HG02642 (cell line): Measurements from ENCODE around the gene MAGEB6B.
"Not testable (repeated sequence)": the region's sequence is repeated elsewhere in the genome, so short reads cannot be mapped to it uniquely, and the experiment has no call there.

Experiments used
- ATAC-seq: cut with Tn5 transposase; IDR thresholded peaks from one replicate; pipeline ENCODE4 v1.9.1; 2021; ENCODE audit warnings: mild to moderate bottlenecking; ENCODE audit not compliant: unreplicated experiment, poor library complexity

MAGEB6B gene, protein sequence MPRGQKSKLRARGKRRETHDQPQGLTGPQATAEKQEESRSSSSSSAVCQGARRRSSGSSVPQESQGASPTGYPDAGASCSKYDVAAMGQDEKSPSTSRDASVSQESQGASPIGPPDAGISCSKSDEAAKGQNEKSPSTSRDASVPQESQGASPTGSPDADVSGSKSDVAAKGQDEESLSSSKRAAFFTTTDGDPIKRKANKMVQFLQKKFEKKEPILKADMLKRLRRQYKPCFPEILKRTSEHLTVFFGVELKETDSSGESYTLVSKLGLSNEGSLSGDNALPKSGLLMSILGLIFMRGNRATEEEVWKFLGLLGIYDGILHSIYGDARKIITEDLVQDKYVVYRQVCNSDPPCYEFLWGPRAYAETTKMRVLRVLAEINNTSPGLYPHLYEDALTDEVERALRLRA

DNA sequence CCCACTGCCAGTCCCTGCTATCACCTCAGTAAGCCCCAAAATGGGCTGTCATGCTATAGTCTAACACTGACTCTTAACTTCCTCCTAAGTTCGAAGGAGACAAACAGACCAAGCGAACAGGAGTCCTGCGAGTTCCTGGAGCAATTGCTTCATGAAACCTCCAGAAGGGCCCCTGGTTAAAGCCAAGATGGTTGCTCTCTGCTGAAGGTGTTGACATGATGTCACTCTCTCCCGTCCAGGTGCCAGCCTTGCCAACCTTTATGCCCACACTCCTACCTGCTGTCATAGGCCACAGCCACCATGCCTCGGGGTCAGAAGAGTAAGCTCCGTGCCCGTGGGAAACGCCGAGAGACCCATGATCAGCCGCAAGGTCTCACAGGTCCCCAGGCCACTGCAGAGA is at the start of gene MAGEB6B:
Gene MAGEB6B, plus strand, starts transcription at position 301 of the 400 bp plus-strand sequence. Its CDS starts 0 bp downstream, at position 301.
- ATAC-seq = no peak

DNA sequence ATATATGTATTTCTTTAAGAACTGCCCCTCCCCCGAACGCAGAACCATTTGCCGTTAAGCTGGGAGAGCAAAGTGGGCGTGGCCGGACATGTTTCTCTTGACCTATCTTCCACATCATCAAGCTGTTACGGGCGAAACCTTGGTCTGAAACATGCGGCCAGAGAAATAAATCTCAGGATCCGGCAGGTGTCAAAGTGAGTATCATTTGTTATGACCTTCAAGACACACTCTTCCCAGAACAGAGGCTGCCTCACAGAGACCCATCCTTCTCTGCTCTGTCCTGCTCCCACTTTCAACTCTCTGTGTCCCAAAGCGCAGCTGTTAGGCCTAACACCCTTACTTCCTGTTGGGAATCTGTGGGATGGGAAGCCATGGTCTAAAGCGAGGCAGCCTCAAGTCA is 22.1 kb upstream of the MAGEB6B start, which contains the start of gene MAGEB18:
Gene MAGEB18, plus strand, starts transcription at position 70 of the 400 bp plus-strand sequence. CDS start 643 bp downstream, outside the sequence.
- ATAC-seq = no peak

DNA sequence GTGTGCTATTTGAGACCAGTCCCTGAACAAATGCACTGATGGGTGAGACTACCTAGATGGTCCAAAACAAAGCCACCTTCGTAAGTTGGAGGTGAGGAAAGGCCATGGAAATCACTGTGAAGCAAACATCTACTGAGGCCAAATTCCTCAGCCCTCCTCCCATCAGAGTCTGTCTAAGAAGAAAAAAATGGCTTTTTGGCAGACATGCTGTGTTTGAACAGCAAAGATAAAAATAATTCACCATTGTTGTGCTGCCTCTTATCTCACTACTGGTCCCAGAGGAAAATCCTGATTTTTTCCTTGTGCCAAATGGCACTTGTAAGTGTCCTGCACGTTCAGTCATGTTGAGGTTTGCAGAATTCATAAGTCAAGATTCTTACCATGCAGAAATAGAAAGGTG is 14.4 kb upstream of the MAGEB6B start:
- ATAC-seq = no peak

DNA sequence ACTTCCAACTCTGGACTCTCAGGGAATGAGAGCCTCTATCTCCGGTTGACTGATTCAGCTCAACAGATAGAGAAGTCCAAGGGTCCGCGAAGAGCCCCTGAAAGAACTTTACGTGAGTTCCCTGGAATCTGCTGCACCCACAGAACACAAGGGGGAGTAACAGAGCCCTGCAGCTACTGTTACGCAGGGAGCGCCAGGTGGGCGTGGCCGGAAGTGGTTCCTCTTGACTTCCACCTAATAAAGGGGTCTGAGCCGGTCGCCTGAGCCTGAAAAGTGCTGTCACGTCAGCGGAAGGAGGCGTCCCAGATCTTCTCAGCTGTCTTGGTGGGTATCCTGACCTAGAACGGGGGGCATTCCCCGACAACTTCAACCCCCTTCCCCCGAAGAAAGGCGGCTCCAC is 31.8 kb downstream of the MAGEB6B start, which contains the start of gene MAGEB6:
Gene MAGEB6, plus strand, starts transcription at position 237 of the 400 bp plus-strand sequence. CDS start 1,407 bp downstream, outside the sequence.
- ATAC-seq = no peak

DNA sequence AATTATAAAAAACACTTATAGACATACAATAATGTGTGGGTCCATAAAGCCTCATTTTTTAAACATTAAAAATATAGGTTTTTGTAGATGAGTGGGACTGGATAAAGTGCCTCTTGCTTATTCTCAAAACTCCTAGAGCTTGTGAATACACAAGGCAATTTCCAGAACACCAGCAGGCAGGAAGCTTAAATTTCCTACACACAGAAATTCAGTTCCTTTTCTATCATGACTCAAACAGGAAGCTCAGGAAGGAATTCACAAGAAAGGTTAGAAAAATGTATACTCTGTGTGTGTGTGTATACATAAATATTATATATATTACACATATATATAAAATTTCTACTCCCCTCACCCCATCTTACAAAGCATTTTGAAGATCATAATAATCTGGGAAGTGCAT is 43.2 kb downstream of the MAGEB6B start:
- no peak for ATAC-seq

DNA sequence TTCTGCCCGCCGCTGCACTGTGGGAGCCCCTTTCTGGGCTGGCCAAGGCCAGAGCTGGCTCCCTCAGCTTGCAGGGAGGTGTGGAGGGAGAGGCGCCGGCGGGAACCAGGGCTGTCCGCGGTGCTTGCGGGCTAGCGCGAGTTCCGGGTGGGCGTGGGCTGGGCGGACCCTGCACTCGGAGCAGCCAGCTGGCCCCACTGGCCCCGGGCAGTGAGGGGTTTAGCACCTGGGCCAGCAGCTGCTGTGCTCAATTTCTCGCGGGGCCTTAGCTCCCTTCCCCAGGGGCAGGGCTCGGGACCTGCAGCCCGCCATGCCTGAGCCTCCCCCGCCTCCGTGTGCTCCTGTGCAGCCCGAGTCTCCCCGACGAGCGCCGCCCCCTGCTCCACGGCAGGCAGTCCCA is 44.3 kb downstream of the MAGEB6B start:
- not testable (repeated sequence) for ATAC-seq

DNA sequence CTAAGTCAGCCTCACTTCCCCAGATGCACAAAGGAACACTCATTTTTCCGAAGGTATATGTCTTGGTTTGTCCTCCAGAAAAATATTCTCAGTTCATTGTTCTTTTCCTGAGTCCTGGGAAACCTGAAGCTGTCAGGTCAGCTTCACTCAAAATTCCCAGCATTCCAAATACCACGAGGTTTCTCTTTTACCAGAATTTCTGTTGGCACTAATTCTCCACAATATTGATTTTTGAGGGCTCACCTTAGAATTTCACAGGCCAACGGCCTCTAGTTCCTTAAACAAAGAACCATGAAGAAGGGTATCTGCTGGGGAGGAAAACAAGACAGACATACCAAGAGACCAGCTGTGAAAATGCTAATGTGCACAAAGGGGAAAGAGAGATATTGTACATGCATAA is 47.6 kb downstream of the MAGEB6B start:
- no peak for ATAC-seq
